ENCODE measurements around the gene METAP2.
"Not testable (repeated sequence)": the region's sequence is repeated elsewhere in the genome, so short reads cannot be mapped to it uniquely, and the experiment has no call there.

METAP2 gene

DNA sequence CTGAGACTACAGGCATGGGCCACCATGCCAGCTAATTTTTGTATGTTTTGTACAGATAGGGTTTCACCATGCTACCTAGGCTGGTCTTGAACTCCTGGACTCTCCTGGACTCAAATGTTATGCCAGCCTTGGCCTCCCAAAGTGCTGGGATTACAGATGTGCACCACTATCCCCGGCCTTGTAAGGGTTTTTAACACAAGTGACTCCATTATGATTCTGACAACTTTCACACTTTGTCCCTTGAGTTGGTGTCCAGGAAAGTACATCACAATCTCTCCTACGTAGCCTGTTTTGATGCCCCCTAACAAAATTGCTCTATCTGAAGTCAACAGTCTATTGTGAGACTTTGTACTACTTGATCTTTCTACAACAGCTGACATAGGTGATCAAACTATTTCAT is 11.4 kb upstream of the METAP2 start:
- DNase-seq (ENCODE audit: low spot score): no peak

GRCh38 chr12:95463050-95463449 is 10.9 kb upstream of the METAP2 start:
- DNase-seq (ENCODE audit: low spot score): no peak

DNA sequence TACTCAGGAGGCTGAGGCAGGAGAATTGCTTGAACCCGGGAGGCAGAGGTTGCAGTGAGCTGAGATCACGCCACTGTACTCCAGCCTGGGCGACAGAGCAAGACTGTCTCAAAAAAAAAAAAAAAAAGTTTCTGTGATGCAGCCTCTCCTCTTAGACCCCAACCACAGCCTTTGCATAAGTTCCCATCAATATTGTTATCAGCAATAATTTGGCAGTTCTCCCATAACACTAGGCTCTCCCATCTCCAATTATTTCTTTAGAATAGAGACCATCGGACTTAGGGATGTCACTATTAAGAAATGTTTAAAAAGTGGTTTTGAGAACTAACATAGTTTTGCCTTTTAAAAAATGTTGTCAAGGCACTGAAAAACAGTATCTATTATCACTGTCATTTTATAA is 10.2 kb upstream of the METAP2 start:
- not testable (repeated sequence) for DNase-seq (ENCODE audit: low spot score)

- DNase-seq (ENCODE audit: low spot score): no peak
Measured at GRCh38 chr12:95465275-95465674, 8.7 kb upstream of the METAP2 start.

- no peak for DNase-seq (ENCODE audit: low spot score)
Measured at GRCh38 chr12:95470300-95470699, 3.7 kb upstream of the METAP2 start.

GRCh38 chr12:95473231-95473883 is 595 bp upstream of the METAP2 start:
- DNase-seq (ENCODE audit: low spot score): peak; percentile 52

DNA sequence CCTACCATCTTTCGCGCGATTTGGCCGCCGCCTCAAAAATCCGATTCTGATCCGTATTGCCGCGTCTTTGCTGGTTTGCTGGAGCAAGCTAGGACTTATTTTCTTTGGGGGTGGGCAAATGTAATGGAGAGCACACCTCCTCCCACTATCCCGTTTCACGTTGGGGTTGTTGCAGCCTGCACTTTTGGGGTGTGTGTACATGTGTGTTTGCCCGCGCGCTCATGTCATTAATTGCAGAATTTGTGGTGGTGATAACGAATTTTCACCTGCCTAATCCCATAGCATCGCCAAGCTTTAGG is 657 bp downstream of the METAP2 start:
- DNase-seq (ENCODE audit: low spot score): no peak

- DNase-seq (ENCODE audit: low spot score): no peak
Measured at GRCh38 chr12:95480230-95480629, 6.3 kb downstream of the METAP2 start.

- DNase-seq (ENCODE audit: low spot score): no peak
Measured at GRCh38 chr12:95481072-95481471, 7.1 kb downstream of the METAP2 start.

GRCh38 chr12:95481888-95482287 is 7.9 kb downstream of the METAP2 start:
- DNase-seq (ENCODE audit: low spot score): no peak

- not testable (repeated sequence) for DNase-seq (ENCODE audit: low spot score)
Measured at GRCh38 chr12:95482564-95482963, 8.6 kb downstream of the METAP2 start.

DNA sequence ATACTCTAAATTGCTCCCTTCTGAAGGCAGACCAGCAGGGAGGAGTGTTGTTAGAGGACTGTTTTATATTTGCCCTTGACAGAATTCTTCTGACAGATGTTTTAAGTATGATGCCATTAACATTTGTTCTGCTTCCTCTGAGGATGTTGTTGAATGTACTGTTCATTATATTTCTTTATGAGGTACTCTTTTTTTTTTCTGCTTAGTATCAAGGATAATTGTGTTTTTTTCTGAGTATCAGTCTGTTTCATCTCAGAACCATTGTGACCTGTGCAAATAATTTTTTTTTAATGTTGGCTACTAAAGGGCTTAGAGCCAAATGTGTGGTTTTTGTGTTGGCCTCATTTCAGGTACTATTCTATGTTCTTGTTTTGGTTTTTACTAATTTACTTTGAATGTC is 10.6 kb downstream of the METAP2 start:
- no peak for DNase-seq (ENCODE audit: low spot score)

- no peak for DNase-seq (ENCODE audit: low spot score)
Measured at GRCh38 chr12:95487024-95487423, 13.1 kb downstream of the METAP2 start.

DNA sequence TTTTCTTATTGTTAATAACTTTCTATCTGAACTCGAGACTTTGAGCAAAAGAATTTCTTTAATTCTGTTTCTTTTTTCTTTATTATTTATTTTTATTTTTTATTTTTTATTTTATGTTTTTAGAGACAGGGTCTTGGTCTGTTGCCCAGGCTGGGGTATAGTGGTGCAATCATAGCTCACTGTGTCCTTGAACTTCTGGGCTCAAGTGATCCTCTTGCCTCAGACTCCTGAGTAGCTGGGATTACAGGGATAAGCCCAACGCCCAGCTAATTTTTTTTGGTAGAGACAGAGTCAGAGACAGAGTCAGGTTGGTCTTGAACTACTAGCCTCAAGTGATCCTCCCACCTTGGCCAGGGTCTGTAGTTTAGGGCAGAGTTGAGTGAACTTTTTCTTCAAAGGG is 18.5 kb downstream of the METAP2 start:
- no peak for DNase-seq (ENCODE audit: low spot score)

DNA sequence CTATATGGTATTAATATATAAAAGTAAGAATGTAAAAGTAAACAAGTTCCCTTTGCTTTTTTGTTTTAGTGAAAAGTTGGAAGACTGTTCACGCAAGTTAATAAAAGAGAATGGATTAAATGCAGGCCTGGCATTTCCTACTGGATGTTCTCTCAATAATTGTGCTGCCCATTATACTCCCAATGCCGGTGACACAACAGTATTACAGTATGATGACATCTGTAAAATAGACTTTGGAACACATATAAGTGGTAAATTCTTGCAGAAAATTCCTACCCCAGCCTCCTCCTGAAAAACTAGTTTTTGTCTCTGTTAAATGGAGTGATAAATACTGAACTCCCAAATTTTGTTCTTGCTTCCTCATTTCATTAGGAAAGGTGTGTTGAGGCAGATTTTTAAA is 20.9 kb downstream of the METAP2 start:
- DNase-seq (ENCODE audit: low spot score): no peak

- DNase-seq (ENCODE audit: low spot score): no peak
Measured at GRCh38 chr12:95495433-95495832, 21.5 kb downstream of the METAP2 start.

DNA sequence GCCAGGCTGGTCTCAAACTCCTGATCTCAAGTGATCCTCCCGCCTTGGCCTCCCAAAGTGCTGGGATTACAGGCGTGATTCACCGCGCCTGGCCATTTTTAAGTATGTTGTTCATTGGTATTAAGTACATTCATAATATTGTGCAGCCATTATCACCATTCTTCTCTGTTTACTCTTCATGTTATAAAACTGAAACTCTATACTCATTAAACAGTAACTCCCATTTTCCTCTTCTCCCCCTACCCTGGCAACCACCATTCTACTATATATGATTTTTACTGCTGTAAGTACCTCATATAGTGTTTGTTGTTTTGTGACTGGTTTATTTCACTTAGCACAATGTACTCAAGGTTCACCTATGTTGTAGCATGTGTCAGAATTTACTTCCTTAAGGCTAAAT is 23.1 kb downstream of the METAP2 start:
- DNase-seq (ENCODE audit: low spot score): no peak

GRCh38 chr12:95498968-95499367 is 25.0 kb downstream of the METAP2 start:
- no peak for DNase-seq (ENCODE audit: low spot score)

GRCh38 chr12:95499772-95500171 is 25.8 kb downstream of the METAP2 start:
- no peak for DNase-seq (ENCODE audit: low spot score)

GRCh38 chr12:95504140-95504539 is 30.2 kb downstream of the METAP2 start:
- DNase-seq (ENCODE audit: low spot score): no peak

GRCh38 chr12:95505039-95505438 is 31.1 kb downstream of the METAP2 start:
- DNase-seq (ENCODE audit: low spot score): no peak

- no peak for DNase-seq (ENCODE audit: low spot score)
Measured at GRCh38 chr12:95506707-95507523, 33.0 kb downstream of the METAP2 start.

DNA sequence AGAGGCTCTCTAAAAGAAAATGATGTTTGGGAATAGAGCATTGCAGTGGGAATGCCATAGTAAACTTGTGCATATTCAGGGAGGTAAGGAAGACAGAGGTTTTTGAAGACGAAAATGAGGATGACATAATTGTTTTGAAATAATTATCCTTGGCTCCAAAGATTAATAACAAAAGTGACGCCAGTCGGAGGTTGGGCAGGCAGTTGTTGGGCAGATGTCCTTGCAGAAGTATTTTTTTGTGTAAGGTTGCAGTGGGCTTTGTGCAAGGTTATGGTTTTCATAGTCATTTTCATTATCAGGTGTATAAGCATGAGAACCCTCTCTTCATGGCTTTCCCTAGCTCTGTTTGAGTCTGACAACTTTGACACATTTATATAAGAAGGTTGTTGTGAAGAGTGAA is 35.3 kb downstream of the METAP2 start:
- DNase-seq (ENCODE audit: low spot score): no peak

GRCh38 chr12:95511977-95512376 is 38.0 kb downstream of the METAP2 start:
- no peak for DNase-seq (ENCODE audit: low spot score)

Data from GM03348 (cell line).